NCI-H82 treated with DMSO at 0.1 percent for 48 hours (cell line): ENCODE measurements around the gene TRIM29.
"Not testable (repeated sequence)": the region's sequence is repeated elsewhere in the genome, so short reads cannot be mapped to it uniquely, and the experiment has no call there.

Source experiments
- DNase-seq: peaks from one replicate; lab custom pipeline; 2025; ENCODE audit not compliant: unreplicated experiment; lab: John Stamatoyannopoulos, UW

The TRIM29 gene

DNA sequence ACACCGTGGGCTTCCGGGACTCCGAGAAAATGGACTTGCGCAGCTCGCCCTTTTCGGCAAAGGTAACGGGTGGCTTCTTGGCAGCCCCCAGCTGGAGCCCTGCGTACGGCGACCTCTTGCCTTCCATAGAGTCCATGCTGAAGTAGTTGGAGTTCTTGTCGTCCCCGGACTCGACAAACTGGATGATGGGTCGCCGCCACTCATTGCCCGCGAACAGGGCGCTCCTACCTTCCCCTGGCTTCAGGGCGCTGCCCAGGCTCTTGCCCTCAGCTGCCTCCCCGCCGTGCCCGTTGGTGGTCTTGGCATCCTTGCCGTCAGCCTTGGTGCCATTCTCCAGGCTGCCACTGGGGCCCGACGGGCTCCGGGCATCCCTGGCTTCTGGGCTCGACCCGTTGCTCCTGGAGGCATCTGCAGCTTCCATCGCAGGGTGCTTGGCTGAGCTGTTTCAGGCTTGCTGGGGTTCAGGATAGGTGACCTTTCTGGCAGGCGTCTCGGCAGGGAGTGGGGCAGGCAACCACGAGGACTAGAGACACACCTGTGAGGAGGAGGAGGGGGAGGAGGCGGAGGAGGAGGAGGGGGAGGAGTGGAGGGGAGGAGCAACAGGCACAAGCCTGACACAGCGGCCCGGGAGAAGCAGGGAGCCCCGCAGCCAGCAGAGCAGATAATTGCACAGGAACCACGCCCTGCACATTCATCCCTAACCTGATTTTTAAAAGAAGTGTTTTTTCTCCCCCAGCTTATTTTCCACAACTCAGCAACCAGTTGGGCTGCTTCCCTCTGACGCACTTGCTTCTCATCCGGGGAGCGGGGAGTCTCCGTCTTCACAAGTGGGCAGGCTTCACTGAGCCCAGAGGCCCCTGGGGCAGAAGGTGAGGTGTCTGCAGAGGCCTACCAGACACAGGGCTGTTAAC lies at the start of gene TRIM29:
TRIM29 (minus strand) TSS at position 503 of the 911 bp plus-strand sequence; CDS start at position 421, 82 bp downstream.
- no peak for DNase-seq

- DNase-seq, result no peak
These were observed 49.1 kb upstream of the TRIM29 start for GRCh38 chr11:120186774-120187591.

DNA sequence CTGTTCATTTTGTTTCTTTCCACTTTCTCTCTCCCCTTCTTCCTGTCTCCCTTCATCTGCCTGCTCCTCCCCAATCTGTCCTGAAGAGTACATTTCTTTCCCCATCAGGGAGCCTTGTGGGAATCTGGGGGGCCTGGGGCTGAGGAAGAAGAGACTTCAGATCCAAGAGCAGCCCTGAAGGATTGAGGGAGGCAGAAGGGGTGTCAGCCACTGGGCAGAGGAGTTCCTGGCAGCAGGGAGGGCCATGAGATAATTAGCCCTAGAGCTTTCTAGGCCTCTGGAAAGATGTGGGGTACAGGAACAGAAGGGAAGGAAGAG lies 48.5 kb upstream of the TRIM29 start:
- DNase-seq, result no peak

DNA sequence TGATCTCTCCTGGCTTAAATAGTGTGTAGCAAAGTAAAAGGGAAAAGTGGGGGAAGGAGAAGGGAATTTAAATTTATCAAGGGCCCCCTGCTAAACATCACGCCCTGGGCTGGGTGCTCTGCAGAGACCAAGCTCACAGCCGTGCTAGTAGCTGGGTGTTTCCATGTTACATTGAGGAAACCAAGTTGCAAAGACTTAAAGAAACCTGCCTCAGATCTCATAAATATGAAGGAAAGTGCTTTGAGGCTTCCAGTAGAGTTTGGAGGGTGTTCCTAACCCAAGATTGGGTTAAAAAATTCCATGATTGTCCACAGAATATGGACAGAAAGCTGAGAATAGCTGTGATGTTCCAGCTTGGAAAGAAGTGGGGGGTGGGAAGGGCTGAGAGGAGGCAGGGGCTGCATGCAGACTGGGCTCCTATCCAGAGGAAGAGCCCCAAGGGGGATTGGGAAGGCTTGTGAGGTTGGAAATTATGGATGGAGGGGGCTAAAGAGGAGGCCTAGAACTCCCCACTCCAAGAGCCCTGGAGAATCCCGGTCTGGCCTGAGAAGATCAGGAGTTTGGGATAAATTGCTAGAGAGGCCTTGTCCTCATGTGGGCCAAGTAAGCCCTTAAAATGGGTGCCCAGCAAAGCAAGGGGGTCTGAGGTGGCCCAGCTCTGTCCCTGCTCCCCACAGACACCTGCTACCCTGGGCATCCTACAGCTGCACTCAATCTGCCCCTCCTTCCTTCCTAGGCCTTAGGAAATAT lies 48.0 kb upstream of the TRIM29 start:
- DNase-seq, result no peak

DNA sequence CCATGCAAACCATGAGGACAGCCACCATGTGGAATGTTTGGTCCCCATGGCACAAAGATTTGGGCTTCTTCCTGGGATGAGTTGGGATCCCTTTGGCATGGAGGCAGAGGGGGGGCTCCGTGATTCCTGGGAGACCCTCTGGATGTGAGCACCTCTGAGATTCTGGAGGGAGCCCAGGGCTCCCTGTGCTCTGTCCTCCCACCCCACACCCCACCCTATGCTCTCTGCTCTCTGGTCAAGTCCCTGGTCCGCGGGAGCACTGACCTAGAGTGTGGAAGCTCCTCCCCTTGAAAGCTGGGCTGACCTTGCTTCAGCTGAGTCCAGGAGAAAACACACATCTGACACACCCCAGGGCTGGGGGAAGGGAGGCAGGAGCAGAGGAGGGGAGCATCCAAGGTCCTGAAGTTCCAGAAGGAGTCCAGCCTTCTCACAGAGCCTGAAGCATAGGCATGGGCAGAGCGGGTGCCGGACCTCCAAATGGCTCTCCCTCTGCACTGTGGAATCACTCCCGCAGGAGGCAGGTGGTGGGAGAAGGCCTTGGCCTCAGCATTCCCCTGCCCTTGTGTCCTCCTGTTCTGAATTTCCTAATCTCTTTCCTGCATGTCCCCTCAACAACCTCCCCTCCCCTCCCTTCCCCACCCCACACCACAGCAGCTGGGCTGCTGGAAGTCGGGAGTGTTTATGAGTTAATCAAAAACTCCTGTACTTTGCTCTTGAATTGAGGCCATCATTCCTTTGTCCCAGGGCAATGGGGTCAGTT lies 47.2 kb upstream of the TRIM29 start:
- no peak for DNase-seq

- no peak for DNase-seq
These were observed 46.5 kb upstream of the TRIM29 start for GRCh38 chr11:120184371-120184945.

- DNase-seq, result no peak
These were observed 45.8 kb upstream of the TRIM29 start for GRCh38 chr11:120183701-120184141.

- DNase-seq, result peak; percentile 1
These were observed 45.0 kb upstream of the TRIM29 start for GRCh38 chr11:120182790-120183491.

DNA sequence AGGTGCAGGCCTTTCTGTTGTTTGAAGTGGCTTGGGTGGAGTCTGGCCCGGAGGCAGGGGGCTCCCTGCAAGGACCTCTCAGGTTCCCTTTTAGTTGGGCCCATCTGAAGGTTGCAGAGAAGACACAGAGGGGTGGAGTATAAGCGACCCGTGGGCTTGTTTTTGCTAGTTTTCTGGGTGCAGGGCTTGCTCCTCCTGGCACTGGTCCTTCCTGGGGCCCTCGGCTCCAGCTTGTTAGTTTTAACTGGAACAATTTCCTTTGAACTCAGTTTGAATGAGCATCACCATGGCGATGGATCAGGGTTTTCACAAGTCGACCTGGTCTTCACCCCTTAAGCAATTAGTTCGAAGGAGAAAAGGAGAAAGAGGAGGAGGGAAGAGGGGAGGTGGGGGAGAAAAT lies 44.5 kb upstream of the TRIM29 start:
- DNase-seq, result no peak

GRCh38 chr11:120181376-120181975 lies 43.6 kb upstream of the TRIM29 start:
- no peak for DNase-seq

- no peak for DNase-seq
These were observed 42.8 kb upstream of the TRIM29 start for GRCh38 chr11:120180551-120181232.

DNA sequence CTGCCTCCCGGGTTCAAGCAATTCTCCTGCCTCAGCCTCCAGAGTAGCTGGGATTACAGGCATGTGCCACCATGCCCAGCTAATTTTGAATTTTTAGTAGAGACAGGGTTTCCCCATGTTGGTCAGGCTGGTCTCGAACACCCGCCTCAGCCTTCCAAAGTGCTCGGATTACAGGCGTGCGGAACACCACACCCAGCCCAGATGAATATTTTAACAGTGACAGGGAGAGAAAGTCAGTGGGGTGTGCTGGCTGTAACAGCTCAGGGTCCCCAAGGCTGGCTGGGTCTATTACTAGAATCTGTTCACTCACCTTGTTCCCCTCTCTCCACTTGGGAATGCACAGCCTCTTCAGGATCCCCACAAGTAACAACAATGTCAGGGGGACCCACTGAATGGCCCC lies 42.1 kb upstream of the TRIM29 start:
- not testable (repeated sequence) for DNase-seq

- no peak for DNase-seq
These were observed 41.3 kb upstream of the TRIM29 start for GRCh38 chr11:120179057-120179672.

DNA sequence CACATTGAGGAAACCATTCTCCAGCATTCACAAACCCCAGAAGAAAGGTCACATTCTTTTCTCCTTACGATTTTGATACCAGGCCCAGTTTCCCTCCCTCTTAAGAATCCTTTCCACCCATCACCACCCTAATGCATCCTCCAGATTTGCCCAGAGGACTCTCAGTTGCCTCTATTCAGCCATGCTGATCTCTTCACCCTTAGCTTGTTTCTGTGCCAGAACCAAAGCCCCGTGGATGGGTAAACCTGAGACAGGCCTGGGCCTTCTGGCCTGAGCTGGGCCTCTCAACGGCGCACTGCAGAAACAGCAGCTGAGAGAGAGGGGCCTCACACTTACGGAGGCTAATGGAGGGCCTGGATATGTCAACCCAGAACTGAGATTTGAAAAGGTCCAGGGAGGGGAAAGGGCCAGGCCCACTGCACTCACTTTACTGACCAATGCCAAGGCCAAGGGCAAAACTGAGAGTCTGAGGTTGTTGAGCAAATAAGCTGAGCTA lies 40.7 kb upstream of the TRIM29 start:
- DNase-seq, result no peak

GRCh38 chr11:120174866-120175265 lies 37.0 kb upstream of the TRIM29 start:
- DNase-seq, result no peak

DNA sequence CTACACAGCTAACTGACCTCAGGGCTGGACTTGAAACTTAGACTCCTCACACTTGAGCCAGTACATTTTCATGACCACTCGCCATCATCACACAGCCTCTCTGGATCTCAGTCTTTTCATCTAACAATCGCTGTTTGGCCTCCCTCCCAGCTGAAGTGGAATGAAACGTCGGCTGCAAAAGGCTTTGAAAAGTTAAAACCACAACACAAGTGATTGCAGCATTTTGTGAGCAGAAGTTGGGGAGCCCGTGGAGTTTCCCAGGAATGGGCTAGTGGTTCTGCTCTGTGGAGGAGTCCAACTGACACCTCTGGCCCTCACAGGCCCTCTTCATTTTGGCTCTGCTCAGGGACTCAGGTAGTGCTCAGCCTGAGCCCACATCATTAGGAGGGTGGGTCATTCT lies 35.9 kb upstream of the TRIM29 start:
- DNase-seq, result no peak

- no peak for DNase-seq
These were observed 35.2 kb upstream of the TRIM29 start for GRCh38 chr11:120173019-120173705.
